ENCODE results near the gene ATP2B3.

Gene ATP2B3

DNA sequence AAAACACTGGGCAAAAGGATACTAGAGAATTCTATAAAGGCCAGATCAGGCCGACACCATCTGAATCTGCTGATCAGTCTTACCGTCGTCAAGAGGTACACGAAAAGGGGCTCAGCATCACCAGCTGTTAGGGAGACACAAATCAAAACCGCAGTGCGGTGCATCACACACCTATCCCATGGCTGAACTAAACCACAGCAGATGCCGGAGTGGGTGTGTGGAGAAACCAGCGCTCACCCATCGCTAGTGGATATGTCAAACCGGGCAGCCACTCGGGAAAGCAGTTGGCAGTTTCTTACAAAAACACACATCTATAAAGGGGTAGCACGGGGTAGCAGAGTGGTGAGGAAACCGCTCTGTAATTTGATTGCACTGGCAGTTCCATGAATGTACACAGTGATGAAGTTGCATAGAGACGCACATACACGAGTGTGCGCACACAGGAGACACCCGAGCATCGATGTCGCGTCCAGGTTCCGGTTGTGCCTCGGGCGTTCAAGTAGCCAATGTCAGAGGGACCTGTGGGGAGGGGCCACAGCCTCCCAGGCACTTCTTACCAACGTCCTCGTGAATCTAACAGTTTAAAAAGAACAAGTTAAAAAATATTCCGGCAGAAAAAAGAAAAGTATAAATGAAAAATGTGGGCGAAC, 104.6 kb downstream of the ATP2B3 start:
- no peaks in the 10 kb centered on the region for H3K9me3 Mint-ChIP-seq
- H3K36me3 Mint-ChIP-seq (ENCODE audit: low read depth), result no peaks in the 10 kb centered on the region
- no peak overlapping the region for H3K27ac Mint-ChIP-seq
- H3K4me1 Mint-ChIP-seq (ENCODE audit: low read depth), result no peaks in the 10 kb centered on the region
- H3K4me3 Mint-ChIP-seq, result no peak overlapping the region
- H3K27me3 Mint-ChIP-seq (ENCODE audit: low read depth), result peaks cover 17% of the 10 kb centered on the region

DNA sequence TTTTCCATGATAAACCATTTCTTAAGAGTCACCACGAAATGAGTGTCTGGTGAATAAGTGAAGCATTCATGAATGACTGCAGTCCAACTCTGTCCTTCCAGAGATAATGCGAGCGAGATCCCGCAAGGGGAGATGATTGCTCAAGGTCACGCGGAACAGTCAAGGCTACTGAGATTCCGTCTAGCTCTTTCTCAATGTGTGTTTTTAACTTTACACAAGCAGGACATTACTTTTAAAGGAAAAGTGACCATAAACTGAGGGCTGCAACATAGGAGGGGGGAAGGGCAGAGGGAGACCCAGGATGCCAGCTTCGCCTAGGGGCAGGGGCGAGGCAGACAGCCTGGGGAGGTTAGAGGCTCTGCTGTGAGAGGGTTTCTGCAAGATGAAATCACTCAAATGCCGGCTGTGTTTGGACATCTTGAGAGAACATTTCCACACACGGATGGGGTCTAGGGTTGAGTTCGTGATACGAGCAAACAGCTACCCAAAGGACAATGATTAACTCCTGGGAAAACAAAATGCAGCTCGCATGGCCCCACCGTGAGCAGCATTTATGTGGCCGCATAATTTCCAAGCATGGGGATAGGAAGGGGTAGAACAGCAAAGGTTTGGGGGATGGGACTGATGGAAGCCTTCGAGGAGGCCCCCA, 105.3 kb downstream of the ATP2B3 start:
- Mint-ChIP-seq H3K27ac (no peak overlapping the region), H3K27me3 (ENCODE audit: low read depth) (peaks cover 12% of the 10 kb centered on the region), H3K36me3 (ENCODE audit: low read depth) (no peaks in the 10 kb centered on the region)

DNA sequence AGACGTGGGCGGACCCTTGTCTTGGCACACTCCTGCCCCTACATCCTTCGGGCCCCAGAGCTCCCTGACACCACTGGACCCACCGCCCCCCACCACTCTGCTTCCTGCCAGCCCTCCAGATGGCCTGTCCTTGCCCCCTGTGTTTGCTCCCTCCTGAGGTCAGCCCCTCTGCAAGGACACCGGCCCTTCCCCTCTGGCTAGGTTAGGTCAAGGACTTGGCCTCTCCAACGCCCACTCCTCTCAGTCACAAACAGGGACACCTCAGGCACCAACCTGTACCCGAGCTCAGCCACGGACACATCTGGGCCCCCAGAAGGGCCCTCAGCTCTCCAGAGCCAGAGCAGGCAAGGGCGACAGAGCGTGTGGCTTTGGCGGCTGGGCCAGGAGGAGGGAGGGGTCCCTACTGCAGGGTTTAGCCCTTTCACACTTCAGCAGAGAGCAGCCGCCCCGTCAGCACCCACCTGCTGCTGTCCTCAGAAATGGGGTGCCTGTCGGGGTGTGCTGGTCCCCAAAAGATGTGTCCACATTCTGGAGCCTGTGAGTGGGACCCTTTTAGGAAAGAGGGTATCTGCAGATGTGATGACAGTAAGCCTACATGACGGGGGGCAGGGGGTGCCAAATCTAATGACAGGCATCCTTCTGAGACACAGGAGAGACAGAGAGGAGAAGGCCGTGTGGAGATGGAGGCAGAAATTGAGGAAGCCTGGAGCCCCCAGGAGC, 106.0 kb downstream of the ATP2B3 start:
- no peak overlapping the region for H3K4me3 Mint-ChIP-seq
- no peaks in the 10 kb centered on the region for H3K36me3 Mint-ChIP-seq (ENCODE audit: low read depth)
- no peaks in the 10 kb centered on the region for H3K9me3 Mint-ChIP-seq
- H3K4me1 Mint-ChIP-seq (ENCODE audit: low read depth), result no peaks in the 10 kb centered on the region
- no peak overlapping the region for H3K27ac Mint-ChIP-seq
- peaks cover 5% of the 10 kb centered on the region for H3K27me3 Mint-ChIP-seq (ENCODE audit: low read depth)

More for the DNA sequence above, 105.3 kb downstream of the ATP2B3 start:
- no peak overlapping the region for H3K4me3 Mint-ChIP-seq
- H3K4me1 Mint-ChIP-seq (ENCODE audit: low read depth), result no peaks in the 10 kb centered on the region
- H3K9me3 Mint-ChIP-seq, result no peaks in the 10 kb centered on the region

DNA sequence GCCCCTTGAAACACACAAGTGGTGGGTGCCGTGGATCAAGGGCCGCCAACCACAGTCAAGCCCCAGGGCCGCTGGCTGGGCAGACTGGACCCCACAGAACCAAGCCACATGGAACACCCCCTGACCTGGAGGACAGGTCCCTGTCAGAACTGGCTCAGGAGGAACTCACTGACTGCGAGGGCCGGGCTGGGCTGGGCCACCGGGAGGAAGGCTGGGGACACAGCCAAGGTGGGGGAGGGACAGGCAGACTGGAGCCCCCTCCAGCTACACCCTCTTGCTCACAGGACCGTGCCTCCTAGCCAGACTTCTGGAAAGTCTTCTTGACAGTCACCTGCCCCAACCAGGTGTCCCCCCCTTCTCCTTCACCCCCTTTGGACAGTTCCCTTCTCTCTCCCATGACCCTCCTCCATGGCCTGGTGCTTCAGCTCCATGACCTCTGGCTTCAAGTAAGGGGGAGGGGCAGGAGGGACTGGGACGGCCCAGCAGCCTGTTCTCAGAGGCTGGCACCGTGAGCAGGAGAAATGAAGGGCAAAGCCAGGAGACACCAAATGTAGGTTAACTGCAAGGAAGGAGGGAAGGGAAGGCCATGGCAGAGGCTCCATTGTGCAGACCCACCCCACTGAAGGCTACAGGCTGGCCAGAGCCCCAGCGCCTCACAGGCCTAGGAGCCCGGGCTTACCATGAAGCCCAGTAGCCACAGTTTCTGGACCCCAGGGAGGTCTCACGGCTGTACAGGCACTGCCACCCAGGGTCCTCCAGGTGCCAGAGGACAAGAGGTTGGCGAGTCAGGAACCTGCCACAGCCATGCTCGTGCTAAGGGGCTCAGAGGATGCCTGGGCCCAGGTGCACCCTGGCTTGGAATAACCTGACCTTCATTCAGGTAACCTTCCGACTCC, 107.0 kb downstream of the ATP2B3 start:
- Mint-ChIP-seq H3K27ac (no peak overlapping the region), H3K4me1 (ENCODE audit: low read depth) (no peaks in the 10 kb centered on the region), H3K4me3 (no peak overlapping the region), H3K9me3 (no peaks in the 10 kb centered on the region), H3K27me3 (ENCODE audit: low read depth) (no peaks in the 10 kb centered on the region), H3K36me3 (ENCODE audit: low read depth) (no peaks in the 10 kb centered on the region)

DNA sequence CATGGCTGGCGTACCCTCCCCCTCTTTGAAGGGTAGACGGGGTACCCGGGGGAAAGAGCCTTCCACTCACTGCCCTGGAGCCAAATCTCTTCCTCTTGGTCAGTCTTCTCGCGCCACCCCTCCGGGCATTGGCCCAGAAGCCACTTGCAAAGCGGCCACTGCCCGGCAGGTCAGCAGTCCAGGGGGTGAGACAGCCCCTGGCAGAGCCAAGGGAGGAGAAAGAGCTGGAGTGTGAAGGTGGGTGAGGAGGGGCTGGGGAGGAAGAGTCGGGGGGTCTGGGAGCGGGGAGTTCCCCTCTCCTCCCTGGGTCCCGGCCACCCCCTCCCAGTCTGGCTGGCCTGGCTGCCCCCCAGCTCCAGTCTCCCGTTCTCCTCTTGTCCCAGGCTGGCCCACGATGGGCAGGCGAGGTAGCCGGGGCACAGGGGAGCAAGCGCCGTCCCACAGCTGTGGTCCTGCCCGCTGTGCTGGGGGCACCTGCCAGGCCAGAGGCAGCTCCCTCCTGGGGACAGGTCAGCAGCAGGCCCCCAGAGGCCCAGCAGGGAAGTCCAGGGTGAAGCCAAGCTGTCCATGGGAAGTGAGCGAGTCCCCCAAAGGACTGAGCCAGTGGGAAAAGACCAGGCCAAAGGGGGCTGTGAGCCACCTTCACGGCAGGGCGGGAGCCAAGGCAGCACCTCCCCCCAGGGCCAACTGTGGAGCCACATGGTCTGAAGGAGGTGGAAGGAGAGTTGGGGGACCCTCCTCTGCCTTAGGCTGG, 108.0 kb downstream of the ATP2B3 start:
- Mint-ChIP-seq H3K27me3 (ENCODE audit: low read depth) (no peaks in the 10 kb centered on the region), H3K4me1 (ENCODE audit: low read depth) (no peaks in the 10 kb centered on the region), H3K4me3 (no peak overlapping the region), H3K9me3 (no peaks in the 10 kb centered on the region), H3K36me3 (ENCODE audit: low read depth) (no peaks in the 10 kb centered on the region), H3K27ac (no peak overlapping the region)

DNA sequence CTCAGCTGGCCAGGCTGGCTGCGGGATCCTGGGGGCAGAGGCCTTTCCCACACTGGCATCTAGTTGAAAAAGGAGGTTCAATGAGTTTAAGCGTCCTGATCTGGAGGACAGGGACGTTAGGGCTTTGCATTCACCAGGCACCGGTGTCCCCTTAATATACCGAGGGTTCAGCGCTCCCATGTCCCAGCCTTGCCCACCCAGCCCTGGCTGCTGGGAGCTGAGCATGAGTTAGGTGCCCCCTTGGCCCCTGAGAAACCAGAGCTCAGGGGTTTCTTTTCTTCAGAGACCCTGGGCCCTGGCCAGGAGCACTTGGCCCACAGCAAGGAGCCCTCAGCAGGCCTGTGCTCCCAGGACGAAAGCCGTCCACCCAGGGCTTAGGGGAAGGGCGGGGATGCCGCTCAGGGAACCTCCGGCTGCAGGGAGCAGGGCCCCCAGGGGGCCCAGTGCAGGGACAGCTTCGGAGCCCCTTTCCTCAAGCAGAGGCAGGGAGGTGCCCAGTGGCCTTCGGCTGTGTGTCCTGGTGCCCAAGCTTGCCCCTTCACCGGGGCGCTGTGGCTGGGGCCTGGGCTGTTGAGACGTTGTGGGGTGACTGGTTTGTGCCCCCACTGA, 108.7 kb downstream of the ATP2B3 start:
- Mint-ChIP-seq H3K4me1 (ENCODE audit: low read depth) (no peaks in the 10 kb centered on the region), H3K27ac (no peak overlapping the region), H3K4me3 (no peak overlapping the region), H3K9me3 (no peaks in the 10 kb centered on the region), H3K36me3 (ENCODE audit: low read depth) (no peaks in the 10 kb centered on the region), H3K27me3 (ENCODE audit: low read depth) (no peaks in the 10 kb centered on the region)

DNA sequence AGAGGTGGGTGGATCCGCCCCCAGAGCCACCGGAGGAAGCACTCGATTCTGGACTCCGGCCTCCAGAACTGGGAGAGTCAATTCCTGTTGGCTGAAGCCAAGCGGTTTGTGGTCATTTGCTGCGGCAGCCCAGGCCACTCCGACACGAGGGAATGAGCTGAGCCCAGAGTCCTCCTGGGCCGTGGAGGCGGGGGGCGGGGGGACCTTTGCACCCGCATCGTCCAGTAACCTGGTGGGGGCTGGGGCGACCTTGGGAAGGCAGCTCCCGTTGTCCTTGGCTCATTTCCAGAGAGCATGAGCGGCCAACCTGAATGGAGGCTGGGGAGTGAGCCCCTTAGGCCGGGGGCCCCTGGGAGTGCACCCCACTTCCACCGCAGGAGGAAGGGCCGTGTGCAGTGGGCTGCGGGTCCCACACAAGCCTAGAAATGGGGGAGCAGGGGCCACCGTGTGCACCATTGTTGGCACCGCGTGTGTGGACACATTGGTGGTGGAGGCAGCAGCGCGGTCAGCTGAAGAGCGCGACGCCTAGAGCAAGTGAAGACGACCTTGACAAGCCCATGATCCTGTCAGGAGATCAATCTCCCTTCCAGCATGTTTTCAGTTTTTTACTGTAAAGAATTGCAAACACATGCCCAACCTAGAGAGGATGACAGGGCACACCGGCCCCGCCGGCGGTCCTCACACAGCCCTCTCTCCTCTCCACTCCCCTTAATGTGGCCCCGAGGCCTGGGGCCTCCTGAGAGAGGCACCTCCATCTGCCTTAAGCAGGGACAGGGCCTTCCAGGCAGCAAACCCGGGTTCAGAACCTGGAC, 109.6 kb downstream of the ATP2B3 start:
- no peak overlapping the region for H3K4me3 Mint-ChIP-seq
- H3K9me3 Mint-ChIP-seq, result no peaks in the 10 kb centered on the region
- H3K36me3 Mint-ChIP-seq (ENCODE audit: low read depth), result no peaks in the 10 kb centered on the region
- no peak overlapping the region for H3K27ac Mint-ChIP-seq
- H3K27me3 Mint-ChIP-seq (ENCODE audit: low read depth), result no peaks in the 10 kb centered on the region
- no peaks in the 10 kb centered on the region for H3K4me1 Mint-ChIP-seq (ENCODE audit: low read depth)

DNA sequence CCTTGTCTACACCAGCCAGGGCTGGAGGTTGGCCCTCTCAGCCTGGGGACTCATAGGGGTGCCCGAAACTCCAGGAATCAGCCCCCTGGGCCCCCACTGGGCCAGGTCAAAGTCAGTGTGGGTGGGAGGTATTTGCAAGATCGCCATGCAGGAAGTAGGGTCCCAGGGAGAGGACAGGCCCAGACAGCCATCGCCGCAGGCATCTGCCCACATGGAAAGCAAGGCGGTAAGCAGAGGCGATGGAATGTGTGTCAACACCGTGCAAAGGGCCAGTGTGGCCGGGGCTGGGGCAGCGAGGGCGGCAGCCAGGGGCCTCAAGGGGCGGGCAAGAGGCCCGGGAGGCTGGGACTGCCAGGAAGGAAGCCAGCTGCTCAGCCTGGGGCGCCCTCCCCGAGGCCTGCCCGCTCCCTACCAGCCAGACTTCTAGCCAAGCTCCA, 110.3 kb downstream of the ATP2B3 start:
- Mint-ChIP-seq H3K27ac (no peak overlapping the region), H3K4me3 (no peak overlapping the region), H3K4me1 (ENCODE audit: low read depth) (no peaks in the 10 kb centered on the region), H3K27me3 (ENCODE audit: low read depth) (no peaks in the 10 kb centered on the region), H3K36me3 (ENCODE audit: low read depth) (no peaks in the 10 kb centered on the region), H3K9me3 (no peaks in the 10 kb centered on the region)

DNA sequence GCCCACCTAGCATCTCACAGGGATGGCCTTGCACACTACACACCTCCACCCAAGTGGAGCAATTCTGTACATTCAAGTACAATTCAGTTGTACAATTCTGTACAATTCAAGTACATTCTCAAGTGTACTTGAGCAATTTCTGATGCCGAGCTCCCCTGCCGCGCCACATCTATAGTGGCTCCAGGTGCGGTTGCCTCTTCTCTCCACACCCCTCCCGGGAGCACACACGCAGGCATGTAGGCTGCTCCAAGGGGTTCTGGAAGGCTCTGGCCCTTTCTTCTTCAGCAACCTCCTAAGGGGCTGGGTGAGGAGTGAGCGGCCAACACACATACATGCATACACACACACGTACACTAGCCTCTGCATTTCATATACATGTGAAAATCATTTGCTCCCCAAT, 110.7 kb downstream of the ATP2B3 start:
- Mint-ChIP-seq H3K27me3 (ENCODE audit: low read depth) (no peaks in the 10 kb centered on the region), H3K4me3 (no peak overlapping the region), H3K27ac (no peak overlapping the region), H3K9me3 (no peaks in the 10 kb centered on the region), H3K4me1 (ENCODE audit: low read depth) (no peaks in the 10 kb centered on the region), H3K36me3 (ENCODE audit: low read depth) (no peaks in the 10 kb centered on the region)

DNA sequence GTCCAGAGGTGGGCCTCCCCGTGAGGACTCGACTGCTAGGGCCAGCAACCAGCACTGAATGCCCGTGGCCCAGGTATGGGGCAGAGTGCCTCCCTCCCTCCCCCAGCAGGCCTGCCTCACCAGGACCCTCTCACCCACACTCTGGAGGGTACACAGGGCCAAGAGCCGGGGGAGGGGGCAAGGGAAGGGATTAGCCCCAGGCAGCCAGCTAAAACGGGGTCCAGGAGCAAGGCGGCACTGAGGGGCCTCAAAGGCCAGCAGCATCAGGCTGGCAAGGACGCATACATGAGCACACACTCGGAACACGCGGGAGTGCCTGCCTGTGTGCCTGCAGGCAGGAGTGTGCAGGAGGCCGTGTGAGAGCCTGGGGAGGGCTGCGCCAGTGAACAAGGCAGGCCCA, 111.2 kb downstream of the ATP2B3 start:
- Mint-ChIP-seq H3K27me3 (ENCODE audit: low read depth) (no peaks in the 10 kb centered on the region), H3K9me3 (no peaks in the 10 kb centered on the region), H3K4me3 (no peak overlapping the region), H3K27ac (no peak overlapping the region), H3K4me1 (ENCODE audit: low read depth) (no peaks in the 10 kb centered on the region), H3K36me3 (ENCODE audit: low read depth) (no peaks in the 10 kb centered on the region)

DNA sequence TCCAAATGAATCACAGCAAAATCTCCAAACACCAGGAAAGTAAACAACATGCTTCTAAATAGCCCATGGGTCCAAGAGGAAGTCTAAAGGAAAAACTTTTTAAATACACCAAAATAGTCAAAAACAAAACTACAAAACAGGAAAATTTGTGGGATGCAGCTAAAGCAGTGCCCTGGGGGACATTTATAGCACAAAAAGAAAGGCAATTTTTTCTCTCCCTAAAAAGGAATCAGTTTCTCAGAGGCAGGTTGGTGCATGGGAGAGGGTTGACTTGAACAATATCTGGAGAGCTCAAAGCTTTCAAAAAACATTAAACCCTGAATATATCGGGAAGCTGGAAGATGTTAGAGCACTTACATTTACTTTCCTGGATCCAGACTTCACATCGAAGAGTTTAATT, 113.9 kb downstream of the ATP2B3 start:
- no peak overlapping the region for H3K4me3 Mint-ChIP-seq
- H3K27me3 Mint-ChIP-seq (ENCODE audit: low read depth), result no peaks in the 10 kb centered on the region
- H3K4me1 Mint-ChIP-seq (ENCODE audit: low read depth), result no peaks in the 10 kb centered on the region
- H3K9me3 Mint-ChIP-seq, result no peaks in the 10 kb centered on the region
- H3K27ac Mint-ChIP-seq, result no peak overlapping the region
- H3K36me3 Mint-ChIP-seq (ENCODE audit: low read depth), result no peaks in the 10 kb centered on the region

DNA sequence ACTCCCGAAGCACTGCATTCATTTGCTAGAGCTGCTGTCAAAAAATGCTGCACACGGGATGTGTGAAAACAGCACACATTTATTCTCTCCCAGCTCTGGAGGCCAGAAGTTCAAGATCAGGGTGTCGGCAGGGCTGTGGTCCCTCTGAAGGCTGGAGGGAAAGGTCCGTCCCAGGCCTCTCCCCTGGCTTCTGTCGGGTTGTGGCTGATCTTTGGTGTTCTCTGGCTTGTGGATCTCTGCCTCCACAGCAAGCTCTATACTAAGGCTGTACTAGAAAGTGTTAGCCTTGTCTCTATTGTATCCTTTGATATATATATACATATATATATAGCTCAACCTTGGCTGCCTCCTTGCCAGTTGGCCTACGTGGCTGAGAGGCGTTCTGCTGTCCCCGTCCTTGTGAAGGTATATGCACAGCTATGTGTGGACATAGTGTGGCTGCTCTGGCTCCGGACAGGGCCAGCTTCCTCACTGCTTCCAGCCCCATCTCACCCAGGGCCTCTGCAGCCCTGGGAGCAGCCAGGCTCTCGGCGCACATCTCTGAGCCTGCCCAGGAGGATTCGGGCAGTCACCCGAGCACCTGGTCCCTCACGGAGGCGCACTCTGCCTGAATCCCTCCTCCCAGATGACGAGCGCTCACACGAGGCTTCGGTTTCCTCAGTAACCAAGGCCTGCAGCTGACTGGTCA, 114.6 kb downstream of the ATP2B3 start:
- no peaks in the 10 kb centered on the region for H3K36me3 Mint-ChIP-seq (ENCODE audit: low read depth)
- no peaks in the 10 kb centered on the region for H3K4me1 Mint-ChIP-seq (ENCODE audit: low read depth)
- H3K9me3 Mint-ChIP-seq, result no peaks in the 10 kb centered on the region
- no peaks in the 10 kb centered on the region for H3K27me3 Mint-ChIP-seq (ENCODE audit: low read depth)
- H3K4me3 Mint-ChIP-seq, result no peak overlapping the region
- H3K27ac Mint-ChIP-seq, result no peak overlapping the region

Data from T-helper 1 cell treated with Interleukin-12 subunit alpha and Interleukin-12 subunit beta and Interleukin-4 antibody, amounts not matched to agents 30 μg/mL and 1 μg/mL, for 36 hours (primary cell).